Skin epidermis (tissue), 12 donors: ENCODE measurements around the gene IFNG-AS1.

Experiments used
- H3K27ac ChIP-seq, 21 experiments: fragments of 200-600 bp; sonication (generic) in 11 of 21; one replicate each; pipeline ENCODE4 v1.5.0; 2020; ENCODE audit warnings: mild to moderate bottlenecking in 3 of 21, inconsistent platforms in 2 of 21, moderate library complexity in 2 of 21
- H3K4me3 ChIP-seq, 7 experiments: fragments of 200-600 bp; sonication (generic) in 2 of 7; one replicate each; pipeline ENCODE4 v1.5.0; 2020; ENCODE audit warnings: inconsistent platforms in 2 of 7, mild to moderate bottlenecking in 2 of 7, moderate library complexity in 1 of 7

IFNG-AS1 gene

DNA sequence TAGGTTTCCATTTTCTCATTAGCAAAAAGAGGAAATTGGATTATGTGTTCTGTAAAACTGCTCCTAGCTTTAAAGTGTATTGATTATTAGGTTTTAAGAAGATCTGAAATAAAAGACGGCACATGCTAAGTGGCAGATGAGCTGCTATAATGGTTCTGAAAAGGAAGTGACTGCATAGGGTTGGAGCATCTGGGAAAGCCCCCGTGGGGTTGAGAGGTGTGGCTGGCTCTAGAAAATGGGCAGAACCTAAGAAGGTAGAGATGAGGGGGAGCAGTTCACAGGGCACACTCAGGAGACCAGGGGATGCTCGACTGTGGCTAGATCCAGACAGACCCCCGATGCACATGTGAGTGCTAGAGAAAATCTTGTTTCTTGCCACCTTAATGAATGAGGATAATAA, 1.9 kb downstream of the IFNG-AS1 start:
- Histone ChIP-seq H3K27ac (peak overlapping the region in 1 of 21 experiments; percentile 11), H3K4me3 (no peak overlapping the region)

DNA sequence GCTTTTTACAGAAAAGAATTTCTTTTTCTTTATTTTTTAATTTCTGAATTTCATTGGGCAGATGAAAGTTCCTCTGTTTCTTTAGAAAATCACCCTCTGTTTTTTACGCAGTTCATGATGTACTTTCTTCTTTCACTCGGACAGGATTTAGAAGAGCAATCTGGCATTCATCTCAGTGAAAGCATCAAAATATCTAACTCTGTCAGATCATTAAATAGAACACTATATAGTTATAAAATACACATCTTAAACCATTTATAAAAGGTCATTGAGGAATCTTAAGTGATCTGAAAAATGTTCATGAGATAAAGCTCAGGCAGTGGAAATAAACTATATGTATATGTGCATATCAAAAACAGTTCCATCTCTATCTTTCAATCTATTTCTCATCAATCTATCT, 3.9 kb downstream of the IFNG-AS1 start:
- no peak overlapping the region for H3K4me3 ChIP-seq
- H3K27ac ChIP-seq = no peak overlapping the region

- H3K4me3 ChIP-seq = no peak overlapping the region
- H3K27ac ChIP-seq = no peak overlapping the region
Measured at GRCh38 chr12:67994046-67994445, 4.8 kb downstream of the IFNG-AS1 start.

DNA sequence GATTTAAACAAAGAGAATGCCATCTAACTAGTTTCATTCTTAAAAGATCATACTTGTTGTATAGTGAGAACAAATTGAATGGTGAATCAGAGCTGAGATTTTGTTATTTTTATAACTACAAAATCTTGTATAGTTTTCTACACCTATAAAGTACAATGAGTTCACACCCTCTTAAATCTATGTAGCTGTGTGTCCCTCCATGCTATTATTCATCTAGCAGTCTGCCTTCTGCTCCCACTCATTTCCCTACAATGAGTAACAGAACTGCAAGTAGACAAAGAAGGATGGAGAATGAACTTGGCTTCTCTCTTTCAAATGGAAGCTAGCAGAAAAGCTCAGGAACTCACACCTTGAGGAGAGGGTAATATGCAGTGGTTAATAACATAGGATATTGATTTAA, 7.1 kb downstream of the IFNG-AS1 start:
- Histone ChIP-seq H3K27ac (no peak overlapping the region), H3K4me3 (no peak overlapping the region)

DNA sequence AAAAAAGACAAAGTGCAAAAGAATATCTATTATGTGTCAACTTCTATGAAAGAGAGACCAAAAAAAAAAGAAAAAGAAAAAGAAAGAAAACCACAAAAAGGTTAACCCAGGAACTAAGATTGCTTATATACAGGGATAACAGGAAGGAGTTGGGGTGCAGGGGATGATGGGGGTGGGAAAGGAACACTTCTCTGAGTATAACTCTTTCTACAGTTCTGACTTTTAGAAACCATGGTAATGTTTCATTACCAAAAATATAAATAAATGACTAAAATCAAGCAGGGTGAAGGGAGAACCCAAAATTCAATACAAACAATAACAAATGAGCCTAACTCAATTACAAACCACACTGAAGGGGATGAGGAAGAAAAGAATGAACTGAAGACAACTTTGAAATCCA, 9.1 kb downstream of the IFNG-AS1 start:
- no peak overlapping the region for H3K27ac ChIP-seq
- H3K4me3 ChIP-seq = no peak overlapping the region

GRCh38 chr12:67999244-67999643, 10.0 kb downstream of the IFNG-AS1 start:
- Histone ChIP-seq H3K27ac (no peak overlapping the region), H3K4me3 (no peak overlapping the region)

DNA sequence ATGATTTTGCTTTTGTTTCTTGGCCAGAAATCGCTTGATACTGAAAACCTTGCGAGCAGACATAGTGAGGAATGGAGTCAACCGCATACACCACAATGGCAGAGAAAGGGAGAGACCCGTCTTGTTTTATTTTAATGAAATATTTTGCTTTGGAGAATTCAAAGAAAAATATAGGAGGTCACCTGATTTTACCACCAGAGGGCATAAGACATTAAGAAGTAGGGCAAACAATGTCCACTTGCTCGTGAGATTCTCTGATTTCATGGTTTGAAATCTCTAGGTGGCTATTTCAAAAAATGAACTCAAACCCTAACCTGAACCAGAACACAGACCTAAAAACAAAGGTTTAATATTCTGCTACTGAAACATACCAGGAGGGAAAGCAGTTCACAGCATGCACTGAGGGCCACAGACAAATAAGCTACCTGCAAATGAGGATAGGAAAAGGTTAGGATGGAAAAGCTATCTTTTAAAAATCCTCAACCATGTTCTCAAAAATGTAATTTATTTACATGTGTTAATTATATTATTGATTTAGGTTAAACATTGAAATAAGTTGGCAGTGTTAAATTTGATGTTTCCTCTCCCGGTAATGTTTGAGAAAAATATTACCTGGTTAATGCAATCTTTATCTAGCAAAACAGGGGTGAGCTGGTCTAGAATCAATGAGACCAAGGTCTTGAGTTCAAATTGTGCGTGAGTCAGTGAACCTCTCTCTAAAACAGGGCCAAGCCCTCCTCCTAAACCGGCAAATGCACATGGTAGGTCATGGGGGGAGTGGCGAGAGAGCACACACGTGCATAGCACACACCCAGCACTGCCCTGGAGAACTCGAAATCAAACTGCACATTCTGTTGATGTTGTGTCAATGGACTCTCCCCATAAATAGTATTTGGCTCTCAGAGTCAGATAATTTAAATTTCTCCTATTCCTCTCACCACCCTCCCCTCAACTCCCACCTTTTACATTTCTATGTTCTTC, 12.5 kb downstream of the IFNG-AS1 start:
- Histone ChIP-seq H3K27ac (no peak overlapping the region), H3K4me3 (no peak overlapping the region)

DNA sequence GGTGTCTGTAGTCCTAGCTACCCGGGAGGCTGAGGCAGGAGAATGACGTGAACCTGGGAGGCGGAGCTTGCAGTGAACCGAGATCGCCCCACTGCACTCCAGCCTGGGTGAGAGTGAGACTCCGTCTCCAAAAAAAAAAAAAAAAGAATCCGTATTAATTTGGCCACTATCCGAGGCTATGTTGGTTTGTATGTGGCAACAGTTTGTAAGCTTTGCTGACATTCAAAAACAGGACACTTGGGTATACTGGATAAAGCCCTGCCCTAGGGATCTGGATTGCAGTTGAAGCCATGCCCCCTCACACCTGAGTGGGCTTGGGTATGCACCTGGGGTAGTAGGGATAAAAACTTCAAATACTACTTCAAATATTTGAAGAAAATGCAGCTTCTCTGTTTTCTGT, 14.5 kb downstream of the IFNG-AS1 start:
- Histone ChIP-seq H3K4me3 (no peak overlapping the region), H3K27ac (no peak overlapping the region)

DNA sequence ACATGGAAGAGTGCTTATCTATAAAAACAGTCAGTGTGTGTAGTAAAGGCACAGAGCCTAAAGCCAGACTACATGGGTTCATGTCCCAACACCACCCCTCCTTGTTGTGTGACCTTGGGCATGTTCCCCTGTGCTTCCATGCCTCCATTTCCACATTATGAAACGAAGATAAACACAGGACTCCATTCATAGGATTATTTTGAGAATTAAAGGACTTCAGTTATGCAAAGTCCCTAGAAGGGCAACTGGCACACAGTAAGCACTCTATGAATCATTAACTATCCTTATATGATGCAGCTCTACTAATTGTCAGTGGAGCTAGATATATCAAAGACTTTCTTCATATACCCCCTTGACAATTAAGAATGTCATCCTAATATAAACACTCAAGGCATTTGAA, 17.8 kb downstream of the IFNG-AS1 start:
- no peak overlapping the region for H3K4me3 ChIP-seq
- no peak overlapping the region for H3K27ac ChIP-seq

GRCh38 chr12:68007466-68007865, 18.2 kb downstream of the IFNG-AS1 start:
- no peak overlapping the region for H3K4me3 ChIP-seq
- H3K27ac ChIP-seq = no peak overlapping the region

DNA sequence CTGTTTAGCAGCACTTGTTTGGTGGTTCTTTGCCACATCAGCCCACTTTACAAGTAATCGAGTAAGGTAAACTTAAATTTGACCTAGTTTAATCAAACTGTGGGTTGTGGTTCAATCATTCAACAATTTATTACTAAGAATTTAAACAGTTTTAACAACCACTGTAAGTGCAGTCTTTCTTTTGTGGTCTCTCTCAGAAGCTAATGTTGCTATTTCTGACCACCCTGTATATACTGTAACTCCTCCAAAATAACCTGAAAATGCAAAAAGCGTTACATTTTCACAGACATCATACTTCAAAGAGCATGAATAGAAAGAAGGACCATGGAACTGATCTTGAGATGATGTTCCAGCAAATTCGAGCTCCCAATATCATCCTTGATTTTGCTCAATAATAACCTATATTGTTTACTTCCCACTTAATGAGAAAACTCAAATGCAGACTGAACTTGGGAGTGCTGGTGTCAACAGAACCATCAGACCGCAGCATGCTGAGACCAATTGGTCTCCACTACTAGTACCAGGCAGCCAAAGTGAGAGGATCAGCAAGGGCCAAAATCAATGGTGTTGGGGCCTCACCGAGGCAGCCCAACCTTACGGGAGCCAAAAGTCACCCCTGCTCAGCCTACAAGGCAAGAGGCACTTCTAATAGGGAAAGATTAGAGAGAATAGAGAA, 22.1 kb downstream of the IFNG-AS1 start:
- Histone ChIP-seq H3K27ac (no peak overlapping the region), H3K4me3 (no peak overlapping the region)

DNA sequence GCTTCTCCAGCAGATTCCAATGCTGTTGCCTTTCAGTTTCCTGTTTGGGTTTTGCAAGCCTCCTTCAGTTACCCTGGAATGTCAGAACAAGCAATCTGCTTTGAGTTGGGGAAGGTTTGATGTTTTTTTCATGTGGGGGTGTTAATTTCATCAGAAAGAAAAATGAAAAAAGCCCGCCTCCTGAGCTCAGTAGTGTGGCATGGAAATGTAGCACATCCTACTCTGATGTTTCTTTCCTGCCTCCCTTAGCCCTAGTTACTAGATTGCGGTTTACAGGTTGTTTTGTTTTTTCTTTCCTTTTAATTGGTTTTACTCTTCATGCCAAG, 22.6 kb downstream of the IFNG-AS1 start:
- Histone ChIP-seq H3K4me3 (no peak overlapping the region), H3K27ac (no peak overlapping the region)

- H3K27ac ChIP-seq = peak overlapping the region in 1 of 21 experiments; percentile 13
- H3K4me3 ChIP-seq = no peak overlapping the region
Measured at GRCh38 chr12:68012712-68013111, 23.5 kb downstream of the IFNG-AS1 start.

DNA sequence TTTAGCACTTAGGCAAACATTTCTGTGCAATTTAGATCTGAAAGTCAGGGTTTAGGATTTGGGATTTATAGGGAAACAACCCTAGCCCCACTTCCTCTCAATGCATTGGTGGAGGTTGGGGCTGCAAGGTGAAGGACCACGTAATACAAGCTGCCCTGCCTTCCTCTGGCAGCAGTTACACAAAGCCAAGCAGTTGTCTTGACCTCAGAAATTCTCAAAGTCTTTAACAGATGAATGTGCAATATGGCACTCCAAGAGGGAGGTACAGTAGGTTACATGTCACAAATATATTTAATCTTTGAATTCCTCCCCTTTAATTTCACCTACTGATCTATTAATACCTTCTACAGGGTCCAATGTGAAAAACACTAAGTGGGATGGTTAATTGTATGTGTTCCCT, 23.9 kb downstream of the IFNG-AS1 start:
- Histone ChIP-seq H3K27ac (no peak overlapping the region), H3K4me3 (no peak overlapping the region)

DNA sequence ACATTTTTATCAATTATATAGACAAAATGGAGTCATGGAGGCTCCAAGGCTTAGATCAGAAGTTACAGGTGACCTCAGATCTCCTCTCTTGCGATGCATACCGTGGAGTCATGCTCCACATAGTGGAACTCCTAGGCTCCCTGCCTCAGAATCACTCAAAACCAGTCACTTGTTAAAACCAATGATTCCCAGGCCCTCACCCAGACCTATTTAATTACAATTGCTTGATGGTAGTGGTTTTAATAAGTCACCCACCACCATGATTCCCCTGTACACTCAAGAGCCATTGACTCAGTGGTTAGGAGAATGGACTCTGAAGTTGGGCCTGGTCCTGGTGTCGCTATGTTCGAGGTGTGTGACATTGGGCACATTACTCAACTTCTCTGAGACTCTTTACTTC, 26.9 kb downstream of the IFNG-AS1 start:
- Histone ChIP-seq H3K4me3 (no peak overlapping the region), H3K27ac (no peak overlapping the region)

- no peak overlapping the region for H3K27ac ChIP-seq
Measured at GRCh38 chr12:68018315-68018714, 29.1 kb downstream of the IFNG-AS1 start.

DNA sequence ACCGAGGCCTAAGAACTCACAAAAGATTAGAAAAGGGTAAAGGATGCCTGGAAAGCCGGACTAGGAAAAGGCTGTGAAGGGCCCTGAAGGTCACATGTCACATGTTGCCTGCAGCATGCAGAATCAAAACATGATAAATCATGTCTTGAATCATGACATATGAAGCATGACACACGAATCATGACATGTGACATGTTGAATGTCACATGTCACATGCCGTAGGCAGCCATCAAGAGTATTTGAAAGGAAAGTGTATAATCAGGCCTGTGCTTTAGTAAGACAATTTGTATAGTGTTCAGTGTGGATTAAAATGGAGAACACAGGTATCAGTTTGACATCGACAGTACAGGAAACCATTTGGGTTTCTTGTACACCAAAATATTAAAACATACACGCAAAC, 30.8 kb downstream of the IFNG-AS1 start:
- Histone ChIP-seq H3K27ac (no peak overlapping the region), H3K4me3 (no peak overlapping the region)

More at GRCh38 chr12:68018315-68018714, 29.1 kb downstream of the IFNG-AS1 start:
- H3K4me3 ChIP-seq = no peak overlapping the region

DNA sequence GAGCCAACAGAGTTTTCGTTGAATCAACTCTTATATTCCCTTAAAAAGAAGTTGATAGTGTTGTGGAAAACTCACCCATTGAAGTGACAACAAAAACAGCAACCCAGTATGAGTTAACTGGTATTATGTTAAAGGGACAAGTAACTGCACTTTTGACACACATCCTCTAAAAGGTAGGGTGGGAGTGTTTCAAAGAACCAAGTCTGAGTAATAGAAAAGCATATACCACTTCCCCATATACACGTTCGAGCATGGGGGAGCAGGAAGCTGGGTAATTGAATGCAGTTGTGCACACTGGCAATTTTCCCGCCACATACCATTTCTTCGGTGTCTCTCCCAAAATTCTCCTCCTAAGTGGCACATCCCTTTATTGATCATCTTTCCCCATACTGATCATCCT, 31.5 kb downstream of the IFNG-AS1 start:
- Histone ChIP-seq H3K4me3 (no peak overlapping the region), H3K27ac (no peak overlapping the region)

- H3K27ac ChIP-seq = no peak overlapping the region
- no peak overlapping the region for H3K4me3 ChIP-seq
Measured at GRCh38 chr12:68028647-68029046, 39.4 kb downstream of the IFNG-AS1 start.

GRCh38 chr12:68030248-68030647, 41.0 kb downstream of the IFNG-AS1 start:
- Histone ChIP-seq H3K27ac (no peak overlapping the region), H3K4me3 (no peak overlapping the region)

- Histone ChIP-seq H3K4me3 (no peak overlapping the region), H3K27ac (no peak overlapping the region)
Measured at GRCh38 chr12:68031174-68031573, 41.9 kb downstream of the IFNG-AS1 start.
